GM18505 (cell line): ENCODE measurements around the gene ALAS2.

Experiments
- ATAC-seq: cut with Tn5 transposase; IDR thresholded peaks from one replicate; pipeline ENCODE4 v1.9.1; 2021; ENCODE audit not compliant: unreplicated experiment
- POLR2A ChIP-seq: IDR thresholded peaks from 4 replicates; pipeline ENCODE4 v1.6.1; 2011; ENCODE audit warnings: borderline replicate concordance; ENCODE audit not compliant: insufficient read depth, insufficient read length; ENCODE audit errors: extremely low read depth

Gene ALAS2

DNA sequence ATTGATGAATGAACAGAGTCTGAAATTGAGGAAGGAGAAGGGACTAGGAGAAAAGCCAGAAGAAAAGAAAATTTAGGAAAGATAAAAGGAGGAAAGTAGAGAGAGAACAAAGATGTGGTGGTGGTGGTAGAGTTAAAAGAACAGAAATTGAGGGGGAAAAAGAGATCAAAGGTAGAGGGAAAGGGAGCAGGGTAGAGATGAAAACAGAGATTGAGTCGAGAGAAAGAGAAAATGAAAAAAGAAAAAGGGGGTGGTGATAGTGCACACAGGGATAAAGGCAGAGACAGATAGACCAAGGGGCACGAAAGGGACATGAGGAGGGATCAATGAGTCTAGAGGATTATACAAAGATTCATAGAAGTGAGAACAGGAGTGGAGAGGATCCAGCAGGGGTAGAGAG is 3.9 kb downstream of the ALAS2 start:
- no peak for TF ChIP-seq POLR2A

DNA sequence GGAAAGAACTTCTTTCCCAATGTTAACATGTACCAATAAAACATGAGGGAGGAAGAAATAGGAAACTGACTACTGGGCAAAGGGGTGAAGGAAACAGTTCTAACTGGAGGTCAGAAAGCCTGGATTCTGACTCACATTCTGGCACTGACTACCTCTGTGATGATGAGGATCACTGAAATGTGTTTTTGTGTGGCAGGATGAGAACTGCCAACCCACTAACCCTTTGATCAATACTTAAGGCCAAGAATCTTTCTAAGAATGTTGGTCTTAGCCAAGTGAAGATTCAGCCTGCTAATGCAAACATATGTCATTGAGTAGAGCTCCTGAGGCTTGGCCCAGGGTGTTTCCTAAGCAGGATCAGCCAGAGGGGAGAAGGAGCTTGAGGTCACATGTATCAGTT is 4.6 kb downstream of the ALAS2 start:
- no peak for TF ChIP-seq POLR2A
- ATAC-seq: no peak

More for the DNA sequence above, 3.9 kb downstream of the ALAS2 start:
- ATAC-seq: no peak

DNA sequence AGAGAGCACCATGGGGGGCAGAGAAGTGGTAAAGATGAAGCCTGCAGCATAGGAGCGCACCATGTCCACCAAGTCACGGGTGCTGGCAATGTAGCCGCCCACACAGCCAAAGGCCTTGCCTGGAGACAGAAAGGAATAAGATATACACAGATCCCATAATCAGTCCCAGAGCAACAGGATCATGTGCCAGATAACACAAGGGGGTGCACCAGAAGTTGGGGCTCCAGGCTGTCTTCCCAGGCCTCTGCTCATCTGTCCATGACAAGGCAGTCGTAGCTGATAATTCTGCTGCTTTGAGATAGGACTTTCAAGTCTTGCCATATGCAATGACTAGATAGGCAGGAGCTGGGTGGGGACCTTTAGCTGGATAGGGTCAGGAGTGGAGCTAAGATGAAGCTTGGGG is 15.9 kb downstream of the ALAS2 start:
- ATAC-seq: no peak
- no peak for TF ChIP-seq POLR2A

DNA sequence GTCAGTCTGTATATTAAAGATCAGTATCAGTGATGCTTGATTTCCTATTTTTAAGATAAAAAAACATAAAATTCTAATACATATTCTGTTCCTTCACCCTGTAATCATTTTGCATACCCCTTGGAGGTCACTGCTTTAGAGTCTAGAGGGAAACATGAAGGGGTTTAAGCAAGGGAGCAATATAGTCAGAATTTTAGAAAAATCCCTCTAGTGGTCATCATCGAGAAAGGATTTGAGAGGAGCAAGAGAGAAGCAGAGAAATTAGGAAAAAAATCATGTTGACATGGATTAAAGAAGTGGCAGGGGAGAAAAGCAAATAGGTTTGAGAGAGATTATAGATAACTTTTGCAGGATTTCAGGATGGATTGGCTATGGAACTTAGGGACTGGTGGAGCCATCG is 19.5 kb downstream of the ALAS2 start:
- no peak for TF ChIP-seq POLR2A
- ATAC-seq: no peak

DNA sequence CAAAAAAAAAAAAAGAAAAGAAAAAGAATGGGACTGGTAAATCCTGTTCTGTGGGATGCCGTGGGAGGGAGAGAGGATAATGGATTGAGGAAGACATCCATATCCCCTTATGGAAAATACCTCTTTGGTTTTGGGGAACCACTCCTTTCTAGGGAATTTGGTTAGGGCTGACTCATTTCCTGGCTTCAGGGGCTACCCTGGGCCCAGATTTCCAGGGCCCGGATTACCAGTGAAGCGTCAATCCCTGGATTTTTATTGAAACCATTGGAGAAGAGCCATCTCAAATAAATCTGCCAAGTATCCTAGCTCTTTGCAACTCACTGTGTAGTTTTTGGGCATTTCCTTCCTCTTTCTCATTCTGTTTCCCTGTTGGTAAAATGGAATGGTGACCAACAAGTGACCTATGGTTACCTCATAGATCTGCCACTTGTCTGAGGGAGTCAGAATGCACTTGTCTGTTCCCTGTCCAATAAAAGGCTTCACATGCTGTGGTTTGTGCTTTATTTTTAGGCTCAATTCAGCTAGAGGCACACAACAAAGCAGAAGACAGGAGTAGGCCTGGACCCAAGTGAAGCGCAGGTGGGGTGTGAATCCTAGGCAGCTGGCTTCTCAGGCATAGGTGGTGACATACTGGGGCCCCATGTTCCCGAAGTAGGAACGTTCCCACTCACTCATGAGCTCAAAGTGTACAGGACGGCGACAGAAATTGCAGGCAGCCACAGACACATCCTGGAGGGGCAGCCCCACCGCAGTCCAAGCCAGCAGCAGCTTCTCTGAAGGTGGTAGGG is 22.0 kb downstream of the ALAS2 start:
- TF ChIP-seq POLR2A: no peak
- ATAC-seq: no peak

DNA sequence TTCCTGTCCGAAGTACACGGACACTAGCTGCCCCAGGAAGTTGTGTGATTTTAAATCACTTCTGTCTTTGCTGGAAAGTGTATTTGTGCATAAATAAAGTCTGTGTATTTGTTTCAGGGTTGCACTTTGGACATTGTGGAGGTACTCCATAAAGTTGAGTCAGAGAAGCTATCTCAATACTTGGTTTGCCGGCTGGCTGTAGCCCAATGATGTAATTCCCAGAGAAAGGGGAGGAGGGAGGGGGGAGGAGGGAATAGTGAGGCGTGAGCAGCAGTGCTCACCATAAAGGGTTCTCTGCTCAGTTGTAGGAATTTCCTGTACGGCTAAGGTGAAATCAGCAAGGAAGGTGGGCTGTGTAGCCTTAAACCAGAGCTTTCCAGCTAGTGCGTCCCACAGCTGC is 23.1 kb downstream of the ALAS2 start:
- ATAC-seq: no peak
- no peak for TF ChIP-seq POLR2A

DNA sequence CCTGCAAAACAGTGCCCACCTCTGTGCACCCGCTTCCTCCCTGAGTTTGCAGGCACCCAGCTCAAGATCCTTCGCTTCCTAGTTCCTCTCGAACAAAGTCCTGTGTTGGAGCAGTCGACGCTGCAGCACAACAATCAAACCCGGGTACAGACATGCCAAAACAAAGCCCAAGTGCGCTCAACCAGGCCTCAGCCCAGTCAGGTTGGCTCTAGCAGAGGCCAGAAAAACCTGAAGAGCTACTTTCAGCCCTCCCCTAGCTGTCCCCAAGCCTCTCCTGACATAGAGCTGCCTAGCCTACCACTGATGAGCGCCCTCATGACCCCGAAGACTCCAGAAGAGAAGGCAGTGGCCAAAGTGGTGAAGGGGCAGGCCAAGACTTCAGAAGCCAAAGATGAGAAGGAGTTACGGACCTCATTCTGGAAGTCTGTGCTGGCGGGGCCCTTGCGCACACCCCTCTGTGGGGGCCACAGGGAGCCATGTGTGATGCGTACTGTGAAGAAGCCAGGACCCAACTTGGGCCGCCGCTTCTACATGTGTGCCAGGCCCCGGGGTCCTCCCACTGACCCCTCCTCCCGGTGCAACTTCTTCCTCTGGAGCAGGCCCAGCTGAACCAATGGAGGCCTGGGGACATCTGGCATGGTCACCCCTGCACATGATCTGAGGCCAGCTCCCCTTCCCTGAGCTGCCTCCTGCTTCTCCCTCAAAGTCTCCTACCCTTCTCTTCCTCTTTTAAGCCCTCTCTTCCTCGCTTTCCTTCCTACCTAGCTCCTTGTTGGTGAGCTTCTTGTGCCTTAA is 23.8 kb downstream of the ALAS2 start:
- ATAC-seq: no peak

DNA sequence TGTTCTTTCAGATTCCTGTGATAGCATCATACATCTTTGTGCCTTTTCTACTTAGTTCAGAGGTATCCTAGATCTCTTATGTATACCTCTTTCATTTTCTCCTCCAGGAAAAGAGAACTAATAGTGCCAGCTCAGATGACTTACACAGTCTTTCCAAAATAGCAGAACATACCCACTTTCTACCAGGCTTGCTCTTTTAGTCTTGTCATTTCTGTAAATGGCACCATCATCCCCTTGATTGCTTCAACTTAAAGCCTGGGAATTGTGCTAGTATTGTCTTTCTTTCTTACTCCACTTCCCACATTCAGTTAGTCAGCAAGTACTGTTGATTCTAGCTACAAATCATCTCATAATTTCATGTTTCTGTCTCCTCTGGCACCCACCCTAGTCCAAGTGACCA is 25.5 kb downstream of the ALAS2 start:
- no peak for ATAC-seq
- TF ChIP-seq POLR2A: no peak

More for the DNA sequence above, 23.8 kb downstream of the ALAS2 start:
- no peak for TF ChIP-seq POLR2A

DNA sequence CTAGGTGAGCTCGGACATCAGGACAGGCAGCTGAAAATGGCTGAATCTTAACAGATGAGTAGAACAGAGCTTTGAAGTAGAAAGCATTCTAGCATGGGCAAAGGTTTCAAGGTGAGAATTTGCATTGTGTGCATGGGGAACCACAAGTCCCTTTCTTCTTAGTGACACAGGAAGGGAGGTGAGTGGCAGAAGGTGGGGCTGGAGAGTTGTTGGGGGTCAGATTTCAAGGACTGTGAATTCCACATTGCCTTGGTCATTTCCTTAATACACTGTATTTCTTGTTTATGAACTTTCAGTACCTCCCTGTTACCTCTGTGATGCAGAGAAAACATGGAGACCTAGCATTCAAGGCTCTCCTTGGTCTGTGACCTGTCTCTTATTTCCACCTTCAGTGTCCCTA is 26.5 kb downstream of the ALAS2 start:
- ATAC-seq: no peak
- no peak for TF ChIP-seq POLR2A

DNA sequence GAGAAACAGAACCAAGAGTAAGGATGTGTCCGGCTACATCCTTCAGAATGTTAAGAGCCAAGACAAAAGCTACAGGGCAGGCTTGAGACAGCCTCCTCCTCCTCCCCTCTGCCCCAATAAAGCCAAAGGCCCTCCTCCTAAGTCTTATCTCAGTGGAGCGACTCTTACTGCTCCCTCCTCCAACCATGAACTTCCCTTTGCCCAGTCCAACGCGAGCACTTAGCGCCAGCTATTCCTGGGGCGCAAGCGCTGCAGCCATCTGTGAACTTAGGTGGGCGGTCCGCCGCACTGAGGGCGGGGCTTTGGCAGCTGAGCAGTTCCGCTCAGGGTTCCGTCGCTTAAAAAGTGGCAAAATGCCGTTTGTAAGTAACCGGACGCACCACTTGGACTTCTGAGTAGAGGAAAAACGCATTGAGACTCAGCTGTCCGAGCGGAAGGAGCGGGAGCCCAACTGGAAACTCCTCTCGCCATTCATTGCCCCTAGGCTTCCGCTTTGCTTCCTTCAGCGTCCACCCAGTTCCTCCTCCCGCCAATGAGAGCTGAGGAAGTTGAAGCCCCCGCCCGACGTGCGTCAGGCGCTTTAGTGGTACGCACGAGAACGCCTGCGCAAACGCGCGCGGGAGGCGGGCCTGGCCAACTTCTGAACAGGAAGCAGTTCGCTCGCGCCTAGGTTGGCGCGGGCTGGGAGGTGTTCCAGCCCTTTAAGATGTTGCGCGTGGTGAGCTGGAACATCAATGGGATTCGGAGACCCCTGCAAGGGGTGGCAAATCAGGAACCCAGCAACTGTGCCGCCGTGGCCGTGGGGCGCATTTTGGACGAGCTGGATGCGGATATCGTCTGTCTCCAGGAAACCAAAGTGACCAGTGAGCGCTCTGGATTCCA is 30.8 kb downstream of the ALAS2 start, which contains the start of gene APEX2:
TSS of gene APEX2 (plus strand) at position 647 of the 882 bp plus-strand sequence. CDS start at position 707, 60 bp downstream.
- TF ChIP-seq POLR2A: peak; percentile 85
- ATAC-seq: peak; percentile 94

DNA sequence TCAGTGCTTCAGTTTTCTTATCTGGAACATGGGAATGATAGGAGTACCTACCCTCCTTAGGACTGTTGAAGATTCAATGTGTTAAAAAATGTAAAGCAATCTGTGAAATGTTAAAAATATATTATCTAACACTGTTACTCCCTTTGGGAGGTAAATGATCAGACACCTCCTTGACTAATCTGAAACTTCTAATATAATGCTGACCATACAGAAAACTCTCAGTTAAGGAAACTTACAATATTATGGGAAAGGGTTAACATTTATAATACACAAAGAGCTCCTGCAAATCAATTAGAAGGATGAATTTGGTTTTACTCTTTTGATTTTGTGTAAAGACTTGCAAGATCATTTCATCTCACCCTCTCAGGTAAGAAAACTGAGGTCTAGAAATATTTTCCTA is 35.2 kb downstream of the ALAS2 start:
- ATAC-seq: no peak
- TF ChIP-seq POLR2A: no peak

DNA sequence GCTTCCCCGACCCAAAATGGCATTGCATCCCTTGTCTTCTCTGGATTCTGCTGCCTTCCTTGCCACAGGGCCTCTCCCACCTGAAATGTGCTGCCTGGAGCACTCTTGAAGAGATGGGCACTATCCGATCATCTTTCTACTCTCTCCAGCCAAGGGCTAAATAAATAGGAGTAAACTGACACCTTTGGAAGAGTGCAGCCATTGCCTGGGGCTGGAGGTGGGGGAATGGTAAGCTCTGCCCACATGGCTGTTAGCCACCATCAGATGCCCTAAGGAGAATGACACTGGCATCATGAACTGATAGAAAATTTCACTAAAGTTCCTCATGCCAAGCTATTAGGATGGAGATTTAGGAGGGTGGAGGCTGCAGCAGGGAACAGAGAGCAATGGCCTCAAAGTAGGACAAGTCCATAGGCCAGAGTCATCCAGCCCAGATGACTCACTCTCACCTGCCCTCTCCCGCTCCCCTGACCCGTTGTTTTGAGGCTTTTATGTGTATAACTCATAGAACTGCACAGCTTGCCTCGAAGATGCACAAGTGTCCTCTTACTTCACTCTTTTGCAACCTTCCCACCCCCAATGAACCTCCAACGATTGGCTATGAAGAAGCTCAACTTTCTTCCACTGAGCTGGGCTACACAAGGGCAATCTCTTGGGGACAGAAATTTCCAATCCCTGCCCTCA is 36.0 kb downstream of the ALAS2 start:
- ATAC-seq: no peak
- no peak for TF ChIP-seq POLR2A

DNA sequence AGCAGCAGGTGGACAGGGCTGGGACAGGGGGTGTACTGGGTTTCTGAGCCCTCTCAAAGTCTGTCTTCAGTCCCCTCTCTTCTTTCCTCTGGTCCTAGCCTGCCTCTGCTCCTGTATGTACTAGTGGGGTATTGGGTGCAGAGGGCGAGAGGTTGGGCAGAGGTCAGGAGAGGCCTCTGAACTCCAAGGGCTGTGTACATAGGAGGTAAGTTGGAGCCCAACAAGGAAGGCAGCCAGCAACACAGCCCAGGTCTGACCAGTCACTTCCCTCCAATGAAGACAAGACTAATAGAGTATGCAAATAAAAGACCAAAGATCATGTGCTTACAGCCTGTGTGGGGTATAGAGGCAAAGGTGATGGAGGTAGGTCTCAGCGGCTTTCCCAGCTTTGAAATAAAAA is 36.7 kb downstream of the ALAS2 start, which contains the start of gene PFKFB1:
TSS of gene PFKFB1 (minus strand) at position 90 of the 400 bp plus-strand sequence. CDS start 181 bp downstream, outside the sequence.
- no peak for ATAC-seq
- no peak for TF ChIP-seq POLR2A

DNA sequence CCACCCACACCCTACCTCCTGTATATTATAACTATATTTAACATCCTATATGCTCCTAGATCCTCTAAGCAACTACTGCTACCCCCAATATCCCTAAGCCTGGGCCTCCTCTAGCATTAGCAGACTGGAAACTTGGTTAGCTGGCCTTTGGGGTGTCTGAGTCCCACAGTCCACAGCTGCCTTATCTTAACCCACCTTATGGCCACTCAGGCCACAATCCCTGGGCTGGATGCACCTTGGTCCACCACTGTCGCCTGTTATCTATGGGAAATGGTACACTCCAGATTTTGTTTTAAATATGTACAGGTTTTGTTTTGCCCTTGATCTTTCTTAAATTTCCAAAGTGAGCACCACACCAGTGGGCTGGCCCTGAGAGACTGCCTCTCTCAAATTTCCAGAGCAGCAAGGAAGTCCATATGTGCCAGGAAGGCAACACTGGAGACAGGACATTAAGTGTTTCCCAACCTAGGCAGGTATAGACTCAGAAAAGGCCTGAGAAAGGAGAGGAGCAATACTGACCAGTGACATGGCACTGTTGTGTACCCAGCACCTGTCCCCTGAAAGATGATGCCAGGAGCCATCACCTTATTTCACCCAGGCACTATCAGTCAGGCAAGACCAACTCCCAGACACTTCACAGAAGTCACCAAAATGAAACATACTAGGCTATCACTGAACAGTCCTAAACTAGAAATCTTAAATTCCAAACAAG is 37.7 kb downstream of the ALAS2 start:
- TF ChIP-seq POLR2A: no peak
- ATAC-seq: no peak
